ENCODE results near the gene RP9.

- TF ChIP-seq CTCF (IDR thresholded peaks at IDR 0.05) (no peak), POLR2AphosphoS5 (IDR thresholded peaks at IDR 0.05) (no peak), POLR2A (IDR thresholded peaks at IDR 0.05) (no peak), EP300 (IDR thresholded peaks at IDR 0.05) (no peak)
Measured at GRCh38 chr7:33114976-33115375, 5.8 kb upstream of the RP9 start.

Measured in gastroesophageal sphincter (tissue), 3 donors.